Coronary artery (tissue), 2 donors: Measurements from ENCODE around the gene ZBTB7C.

Experiments used
- DNase-seq: peaks from one replicate; pipeline ENCODE4 v3.0.0-alpha.2; 2017; ENCODE audit warnings: low spot score
- H3K27ac ChIP-seq, 2 donors: fragments of 200-600 bp; sonication (generic); one replicate each; pipeline ENCODE4 v1.5.1; 2016 to 2019
- H3K4me3 ChIP-seq: fragments of 200-600 bp; sonication (generic); 2 replicates; pipeline ENCODE4 v1.5.1; 2016; ENCODE audit warnings: mild to moderate bottlenecking, moderate library complexity
- TF ChIP-seq, protein P1 (sequence below): fragments of 200-600 bp; sonication (generic); IDR thresholded peaks from one replicate; pipeline ENCODE4 v1.5.1; 2019; ENCODE audit warnings: antibody characterized with exemption

The ZBTB7C gene

DNA sequence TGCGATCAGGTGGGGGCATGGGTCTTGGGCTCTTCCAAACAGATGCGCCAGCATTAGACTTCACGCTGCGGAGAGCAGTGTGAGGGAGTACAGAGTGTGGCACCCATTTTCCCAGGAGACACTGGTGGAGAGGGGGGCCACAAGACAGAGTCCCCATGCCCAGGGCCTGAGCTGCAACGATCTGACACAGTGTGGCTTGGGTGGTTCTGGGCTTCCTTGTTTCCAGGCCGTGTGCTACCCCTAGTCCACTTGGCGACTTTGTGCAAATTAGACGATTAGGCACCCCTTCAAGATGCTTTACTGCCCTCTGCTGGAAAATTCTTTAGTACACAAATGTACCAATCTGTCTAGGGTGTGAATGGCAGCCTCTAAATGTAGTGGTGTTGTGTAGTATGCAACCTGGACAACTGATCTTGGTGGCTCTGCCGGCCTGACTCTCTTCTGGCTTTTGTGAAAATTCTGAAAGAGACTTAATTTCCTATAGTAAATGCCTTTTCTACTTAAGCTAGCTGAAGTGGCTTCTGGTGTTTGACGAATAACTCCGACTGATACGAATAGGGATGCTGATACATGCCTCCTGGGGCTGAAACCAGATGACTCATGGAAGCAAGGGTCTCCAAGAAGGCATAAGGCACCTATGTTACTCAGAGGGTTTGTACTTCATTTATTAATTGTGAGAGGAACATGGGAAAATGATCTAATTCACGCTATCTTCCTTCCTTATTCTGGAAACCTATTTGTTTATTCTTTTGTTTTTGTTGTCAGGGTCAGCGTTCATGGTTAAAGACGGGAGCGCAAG lies 386.5 kb downstream of the ZBTB7C start:
- DNase-seq = peak; percentile 58
- no peak overlapping the region for H3K27ac ChIP-seq
- H3K4me3 ChIP-seq = no peak overlapping the region
- TF ChIP-seq, protein P1, sequence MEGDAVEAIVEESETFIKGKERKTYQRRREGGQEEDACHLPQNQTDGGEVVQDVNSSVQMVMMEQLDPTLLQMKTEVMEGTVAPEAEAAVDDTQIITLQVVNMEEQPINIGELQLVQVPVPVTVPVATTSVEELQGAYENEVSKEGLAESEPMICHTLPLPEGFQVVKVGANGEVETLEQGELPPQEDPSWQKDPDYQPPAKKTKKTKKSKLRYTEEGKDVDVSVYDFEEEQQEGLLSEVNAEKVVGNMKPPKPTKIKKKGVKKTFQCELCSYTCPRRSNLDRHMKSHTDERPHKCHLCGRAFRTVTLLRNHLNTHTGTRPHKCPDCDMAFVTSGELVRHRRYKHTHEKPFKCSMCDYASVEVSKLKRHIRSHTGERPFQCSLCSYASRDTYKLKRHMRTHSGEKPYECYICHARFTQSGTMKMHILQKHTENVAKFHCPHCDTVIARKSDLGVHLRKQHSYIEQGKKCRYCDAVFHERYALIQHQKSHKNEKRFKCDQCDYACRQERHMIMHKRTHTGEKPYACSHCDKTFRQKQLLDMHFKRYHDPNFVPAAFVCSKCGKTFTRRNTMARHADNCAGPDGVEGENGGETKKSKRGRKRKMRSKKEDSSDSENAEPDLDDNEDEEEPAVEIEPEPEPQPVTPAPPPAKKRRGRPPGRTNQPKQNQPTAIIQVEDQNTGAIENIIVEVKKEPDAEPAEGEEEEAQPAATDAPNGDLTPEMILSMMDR = no peak

DNA sequence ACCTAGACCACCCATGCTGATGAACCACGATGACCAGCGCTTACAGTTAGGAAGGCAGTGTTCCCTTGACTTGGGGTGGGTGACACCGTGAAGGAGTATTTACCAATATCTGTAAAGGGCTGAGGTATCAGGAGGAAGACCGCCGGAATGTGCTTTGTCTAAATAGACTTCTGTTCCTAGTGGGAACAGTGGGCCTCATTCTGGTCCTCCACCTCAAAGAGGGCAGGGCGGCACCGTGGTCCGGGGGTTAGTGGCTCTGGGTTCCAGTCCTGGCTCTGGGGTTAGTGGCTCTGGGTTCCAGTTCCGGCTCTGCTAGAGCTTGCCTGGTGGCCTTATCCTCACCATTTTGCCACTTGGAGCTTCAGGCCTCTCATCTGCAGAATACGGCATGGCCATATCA lies 387.2 kb downstream of the ZBTB7C start:
- Histone ChIP-seq H3K4me3 (no peak overlapping the region), H3K27ac (no peak overlapping the region)
- DNase-seq = no peak
- TF ChIP-seq, protein P1 = no peak

DNA sequence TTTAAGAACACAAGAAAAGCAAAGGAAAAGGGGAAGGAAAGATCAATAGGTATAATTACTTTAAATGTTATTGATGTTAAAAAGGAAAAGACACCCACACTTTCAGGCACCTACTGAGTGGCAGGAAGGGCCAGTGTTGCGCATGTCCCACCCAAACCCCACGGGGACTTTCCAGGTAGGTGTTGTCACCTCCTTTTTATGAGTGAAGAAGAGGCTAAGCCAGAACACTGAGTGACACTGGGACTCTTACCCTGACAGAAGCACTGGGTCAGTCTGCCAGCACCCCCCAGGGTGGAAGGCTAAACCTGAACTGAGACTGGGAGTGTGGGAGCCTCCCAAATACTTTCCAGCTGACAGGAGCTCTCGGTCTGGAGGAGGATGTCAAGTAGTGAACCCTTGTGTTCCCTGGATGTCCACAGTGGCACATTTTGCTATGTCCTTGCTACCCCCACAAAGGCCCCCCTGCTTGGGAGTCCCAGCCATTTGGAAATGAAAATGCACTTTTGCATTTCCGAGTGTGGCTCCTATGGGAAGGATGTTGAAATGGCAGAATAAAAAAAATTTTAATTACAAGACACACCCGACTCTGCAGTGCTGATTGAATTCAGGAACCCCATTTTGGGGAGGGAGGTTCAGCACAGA lies 387.8 kb downstream of the ZBTB7C start:
- TF ChIP-seq, protein P1 = no peak
- Histone ChIP-seq H3K4me3 (no peak overlapping the region), H3K27ac (no peak overlapping the region)
- peak; percentile 64 for DNase-seq

DNA sequence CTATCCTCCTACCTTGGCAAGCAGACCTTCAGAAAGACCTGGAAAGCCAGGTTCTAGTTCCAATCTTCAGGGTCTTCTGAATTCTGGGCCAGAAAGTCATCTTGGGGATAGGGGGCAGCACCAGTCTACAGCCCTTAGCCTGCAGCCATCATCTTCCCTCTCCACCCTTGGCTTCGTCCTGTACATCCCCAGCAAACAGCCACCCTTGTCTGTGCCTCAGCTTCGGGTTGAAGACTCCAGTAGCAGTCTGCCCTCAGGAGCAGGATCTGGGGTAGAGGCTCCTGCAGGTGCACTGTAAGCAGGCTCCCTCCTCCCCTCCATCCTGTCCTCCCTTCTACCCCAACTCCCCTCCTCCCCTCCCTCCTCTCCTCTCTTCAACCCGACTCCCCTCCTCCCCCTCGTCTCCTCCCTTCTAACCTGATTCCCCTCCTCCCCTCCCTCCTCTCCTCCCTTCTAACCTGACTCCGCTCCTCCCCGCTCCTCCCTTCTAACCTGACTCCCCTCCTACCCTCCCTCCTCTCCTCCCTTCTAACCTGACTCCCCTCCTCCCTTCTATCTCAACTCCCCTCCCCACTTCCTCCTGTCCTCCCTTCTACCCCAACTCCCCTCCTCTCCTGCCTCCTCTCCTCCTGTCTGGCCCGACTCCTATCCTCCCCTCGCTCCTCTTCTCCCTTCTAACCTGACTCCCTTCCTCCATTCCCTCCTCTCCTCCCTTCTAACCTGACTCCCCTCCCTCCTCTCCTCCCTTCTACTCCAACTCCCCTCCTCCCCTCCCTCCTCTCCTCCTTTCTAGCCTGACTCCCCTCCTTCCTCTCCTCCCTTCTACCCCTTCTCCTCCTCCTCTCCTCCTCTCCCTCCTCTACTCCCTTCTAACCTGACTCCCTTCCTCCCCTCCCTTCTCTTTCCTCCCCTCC lies 388.6 kb downstream of the ZBTB7C start:
- H3K27ac ChIP-seq = no peak overlapping the region
- DNase-seq = peak; percentile 47
- no peak overlapping the region for H3K4me3 ChIP-seq
- TF ChIP-seq, protein P1 = no peak

DNA sequence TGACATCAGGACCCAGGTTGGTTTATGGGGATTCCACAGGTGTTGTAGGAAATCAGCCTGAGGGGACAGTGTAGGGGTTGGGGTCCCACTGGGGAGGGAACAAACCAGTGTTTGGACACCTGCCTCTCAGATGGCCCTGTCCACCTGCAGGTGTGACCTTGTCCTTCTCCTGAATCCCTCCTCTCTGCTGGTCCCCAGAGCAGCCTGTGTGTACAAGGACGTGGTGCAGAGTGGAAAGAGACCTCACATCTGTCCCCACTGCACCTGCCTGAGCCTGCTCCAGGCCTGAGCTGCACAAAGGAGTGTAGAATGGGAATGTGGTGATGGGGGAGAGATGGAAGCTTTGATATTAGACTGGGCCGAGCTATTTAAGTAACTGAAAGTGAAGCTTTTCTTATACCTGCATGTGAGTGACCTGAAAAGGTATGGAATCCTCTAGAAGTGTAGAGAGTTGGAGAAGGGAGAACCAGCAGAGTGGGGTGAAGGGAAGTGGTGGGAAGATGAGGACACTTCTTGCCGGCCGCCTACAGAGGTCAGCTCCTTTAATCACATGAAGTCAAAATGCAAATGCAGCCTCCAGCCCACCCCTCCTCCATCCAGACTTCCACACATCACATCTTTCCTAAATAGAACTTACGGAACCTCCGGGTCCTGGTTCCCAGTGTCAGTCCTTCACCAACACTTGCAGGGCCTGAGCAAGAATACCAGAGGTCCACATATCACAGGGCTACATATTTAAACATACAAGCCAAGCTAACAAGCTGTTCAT lies 389.4 kb downstream of the ZBTB7C start:
- Histone ChIP-seq H3K4me3 (no peak overlapping the region), H3K27ac (no peak overlapping the region)
- TF ChIP-seq, protein P1 = no peak
- DNase-seq = peak; percentile 71

DNA sequence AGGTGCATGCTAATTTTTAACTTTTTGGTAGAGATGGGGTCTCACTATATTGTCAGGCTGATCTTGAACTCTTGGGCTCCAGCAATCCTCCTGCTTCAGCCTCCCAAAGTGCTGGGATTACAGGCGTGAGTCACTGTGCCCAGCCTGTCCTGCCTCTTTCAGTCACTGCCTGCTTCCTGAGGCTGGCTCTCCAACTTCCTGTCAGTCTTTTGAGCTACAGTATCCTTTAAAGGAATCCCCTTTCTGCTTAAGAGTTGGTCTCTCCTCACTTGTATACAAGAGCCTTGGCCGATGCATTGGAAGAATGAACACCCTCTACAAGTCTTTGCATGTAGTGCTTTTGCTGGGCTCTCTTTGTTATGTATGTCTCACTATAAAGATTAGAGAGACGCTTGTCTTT lies 390.3 kb downstream of the ZBTB7C start:
- H3K4me3 ChIP-seq = no peak overlapping the region
- H3K27ac ChIP-seq = no peak overlapping the region
- TF ChIP-seq, protein P1 = no peak
- DNase-seq = peak; percentile 5
